HEK293 (cell line): Measurements from ENCODE around the gene TSTD1.
"Not testable (repeated sequence)": the region's sequence is repeated elsewhere in the genome, so short reads cannot be mapped to it uniquely, and the experiment has no call there.

Source experiments
- CTCF ChIA-PET: fragments of 350-600 bp; formaldehyde crosslinking; extraction: SDS; loops from one replicate; lab custom pipeline; 2021; ENCODE audit warnings: antibody characterized with exemption; lab: Yijun Ruan, JAX
- POLR2A ChIA-PET: fragments of 300-600 bp; formaldehyde crosslinking; extraction: SDS; loops from one replicate; lab custom pipeline; 2020; ENCODE audit warnings: antibody characterized with exemption, inconsistent platforms; lab: Yijun Ruan, JAX
- H3K27ac ChIP-seq: fragments of 200-500 bp; sonication (Bioruptor generic); 2 replicates; pipeline ENCODE4 v1.5.1; 2014; ENCODE audit warnings: low read depth, low read length, control low read depth, inconsistent platforms; ENCODE audit errors: extremely low read depth
- H3K36me3 ChIP-seq, 2 experiments: fragments of 200-500 bp in 1 of 2; sonication (Bioruptor generic) in 1 of 2; 1 replicate in 1 of 2; 2 replicates in 1 of 2; pipeline ENCODE4 v1.5.1; 2014 to 2017; ENCODE audit warnings: inconsistent platforms in 2 of 2, low read length in 2 of 2; ENCODE audit not compliant: control insufficient read depth in 2 of 2, insufficient read depth in 1 of 2
- H3K4me1 ChIP-seq: fragments of 200-500 bp; sonication (Bioruptor generic); 2 replicates; pipeline ENCODE4 v1.5.1; 2014; ENCODE audit warnings: mild to moderate bottlenecking, low read length, inconsistent platforms; ENCODE audit not compliant: control insufficient read depth, insufficient read depth
- H3K4me3 ChIP-seq: 2 replicates; pipeline ENCODE4 v1.5.1; 2011; ENCODE audit warnings: low read depth, mild to moderate bottlenecking, control low read depth, low read length, moderate library complexity
- H3K9me3 ChIP-seq: fragments of 200-500 bp; sonication (Bioruptor generic); 2 replicates; pipeline ENCODE4 v1.5.1; 2014; ENCODE audit warnings: low read depth, low read length, inconsistent platforms; ENCODE audit not compliant: control insufficient read depth, insufficient read depth
- ZBTB21 ChIP-seq: fragments of 450-650 bp; formaldehyde crosslinking; IDR thresholded peaks from 2 replicates; pipeline ENCODE4 v1.5.1; 2017; ENCODE audit warnings: missing biosample characterization, missing genetic modification characterization
- ZBTB8A ChIP-seq: fragments of 450-650 bp; formaldehyde crosslinking; IDR thresholded peaks from 2 replicates; pipeline ENCODE4 v1.5.1; 2016; ENCODE audit warnings: missing biosample characterization, missing genetic modification characterization
- ZFP37 ChIP-seq: fragments of 450-650 bp; formaldehyde crosslinking; IDR thresholded peaks from 2 replicates; pipeline ENCODE4 v1.5.1; 2016; ENCODE audit warnings: missing biosample characterization, missing genetic modification characterization
- ZNF140 ChIP-seq: fragments of 450-650 bp; formaldehyde crosslinking; IDR thresholded peaks from 2 replicates; pipeline ENCODE4 v1.5.1; 2016; ENCODE audit warnings: missing biosample characterization, missing genetic modification characterization
- ZNF202 ChIP-seq: fragments of 450-650 bp; formaldehyde crosslinking; IDR thresholded peaks from 2 replicates; pipeline ENCODE4 v1.5.1; 2016; ENCODE audit warnings: missing biosample characterization, missing genetic modification characterization, borderline replicate concordance
- ZNF292 ChIP-seq: fragments of 450-650 bp; formaldehyde crosslinking; IDR thresholded peaks from 2 replicates; pipeline ENCODE4 v1.5.1; 2016; ENCODE audit warnings: low read depth, missing biosample characterization, missing genetic modification characterization, borderline replicate concordance
- ZNF354C ChIP-seq: fragments of 450-650 bp; formaldehyde crosslinking; IDR thresholded peaks from 2 replicates; pipeline ENCODE4 v1.5.1; 2016; ENCODE audit warnings: missing biosample characterization, missing genetic modification characterization, low read depth, borderline replicate concordance
- ZNF394 ChIP-seq: fragments of 450-650 bp; formaldehyde crosslinking; IDR thresholded peaks from 2 replicates; pipeline ENCODE4 v1.5.1; 2016; ENCODE audit warnings: missing biosample characterization, missing genetic modification characterization, mild to moderate bottlenecking, moderate library complexity, borderline replicate concordance
- ZNF426 ChIP-seq: fragments of 450-650 bp; formaldehyde crosslinking; IDR thresholded peaks from 2 replicates; pipeline ENCODE4 v1.5.1; 2017; ENCODE audit warnings: missing biosample characterization, missing genetic modification characterization, mild to moderate bottlenecking, inconsistent platforms, moderate library complexity
- ZNF433 ChIP-seq: fragments of 450-650 bp; formaldehyde crosslinking; IDR thresholded peaks from 2 replicates; pipeline ENCODE4 v1.5.1; 2016; ENCODE audit warnings: missing biosample characterization, missing genetic modification characterization, low read depth
- ZNF555 ChIP-seq: fragments of 450-650 bp; formaldehyde crosslinking; conservative IDR thresholded peaks from 2 replicates; pipeline ENCODE4 v1.5.1; 2017; ENCODE audit warnings: missing biosample characterization, mild to moderate bottlenecking, missing genetic modification characterization, inconsistent platforms
- ZNF558 ChIP-seq: fragments of 450-650 bp; formaldehyde crosslinking; IDR thresholded peaks from 2 replicates; pipeline ENCODE4 v1.5.1; 2016; ENCODE audit warnings: missing biosample characterization, missing genetic modification characterization
- ZNF560 ChIP-seq: fragments of 450-650 bp; formaldehyde crosslinking; IDR thresholded peaks from 2 replicates; pipeline ENCODE4 v1.5.1; 2017; ENCODE audit warnings: missing biosample characterization, missing genetic modification characterization, borderline replicate concordance
- ZNF623 ChIP-seq: fragments of 450-650 bp; formaldehyde crosslinking; IDR thresholded peaks from 2 replicates; pipeline ENCODE4 v1.5.1; 2016; ENCODE audit warnings: missing biosample characterization, missing genetic modification characterization
- ZNF629 ChIP-seq: fragments of 450-650 bp; formaldehyde crosslinking; IDR thresholded peaks from 2 replicates; pipeline ENCODE4 v1.5.1; 2017; ENCODE audit warnings: missing biosample characterization, missing genetic modification characterization
- ZNF654 ChIP-seq: fragments of 450-650 bp; formaldehyde crosslinking; IDR thresholded peaks from 2 replicates; pipeline ENCODE4 v1.5.1; 2016; ENCODE audit warnings: low read depth, missing biosample characterization, missing genetic modification characterization
- ZNF664 ChIP-seq: fragments of 450-650 bp; formaldehyde crosslinking; IDR thresholded peaks from 2 replicates; pipeline ENCODE4 v1.5.1; 2016; ENCODE audit warnings: missing biosample characterization, missing genetic modification characterization
- ZNF791 ChIP-seq: fragments of 450-650 bp; formaldehyde crosslinking; IDR thresholded peaks from 2 replicates; pipeline ENCODE4 v1.5.1; 2016; ENCODE audit warnings: missing biosample characterization, missing genetic modification characterization
- TF ChIP-seq, protein P1 (sequence below): fragments of 450-650 bp; formaldehyde crosslinking; IDR thresholded peaks from 2 replicates; pipeline ENCODE4 v1.5.1; 2016; ENCODE audit warnings: missing biosample characterization, missing genetic modification characterization
- TF ChIP-seq, protein P2 (sequence below): fragments of 450-650 bp; formaldehyde crosslinking; conservative IDR thresholded peaks from 2 replicates; pipeline ENCODE4 v1.5.1; 2016; ENCODE audit warnings: low read depth, missing biosample characterization, missing genetic modification characterization
- TF ChIP-seq, protein P3 (sequence below): fragments of 450-650 bp; formaldehyde crosslinking; conservative IDR thresholded peaks from 2 replicates; pipeline ENCODE4 v1.5.1; 2016; ENCODE audit warnings: low read depth, missing biosample characterization, missing genetic modification characterization

The TSTD1 gene

DNA sequence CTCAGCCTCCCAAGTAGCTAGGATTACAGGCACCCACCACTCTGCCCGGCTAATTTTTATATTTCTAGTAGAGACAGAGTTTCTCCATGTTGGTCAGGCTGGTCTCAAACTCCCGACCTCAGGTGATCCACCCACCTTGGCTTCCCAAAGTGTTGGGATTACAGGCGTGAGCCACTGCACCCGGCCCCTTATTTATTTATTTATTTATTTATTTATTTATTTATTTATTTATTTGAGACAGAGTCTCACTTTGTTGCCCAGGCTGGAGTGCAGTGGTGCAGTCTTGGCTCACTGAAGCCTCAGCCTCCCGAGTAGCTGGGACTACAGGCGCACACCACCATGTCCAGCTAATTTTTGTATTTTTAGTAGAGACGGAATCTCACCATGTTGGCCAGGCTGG lies 26.9 kb upstream of the TSTD1 start:
- H3K4me1 ChIP-seq, H3K9me3 ChIP-seq, H3K4me3 ChIP-seq, H3K27ac ChIP-seq, H3K36me3 ChIP-seq, POLR2A ChIA-PET: not testable (repeated sequence)
- CTCF ChIA-PET, result interaction anchor here (1.0 kb wide), 1 partner anchor 68 kb away, joined by 5 read pairs; no protein-coding TSS in a partner anchor
- peak; percentile 34; the same call in 1 of the 2 replicates for TF ChIP-seq ZNF292 (tag by site-specific recombination)
- TF ChIP-seq ZNF560, result peak; percentile 50; the same call in 1 of the 2 replicates
- peak; percentile 58; the same call in 1 of the 2 replicates for TF ChIP-seq ZNF791 (tag by site-specific recombination)
- TF ChIP-seq ZBTB8A (tag by site-specific recombination), result peak; percentile 50; the same call in 1 of the 2 replicates
- TF ChIP-seq, protein P1, sequence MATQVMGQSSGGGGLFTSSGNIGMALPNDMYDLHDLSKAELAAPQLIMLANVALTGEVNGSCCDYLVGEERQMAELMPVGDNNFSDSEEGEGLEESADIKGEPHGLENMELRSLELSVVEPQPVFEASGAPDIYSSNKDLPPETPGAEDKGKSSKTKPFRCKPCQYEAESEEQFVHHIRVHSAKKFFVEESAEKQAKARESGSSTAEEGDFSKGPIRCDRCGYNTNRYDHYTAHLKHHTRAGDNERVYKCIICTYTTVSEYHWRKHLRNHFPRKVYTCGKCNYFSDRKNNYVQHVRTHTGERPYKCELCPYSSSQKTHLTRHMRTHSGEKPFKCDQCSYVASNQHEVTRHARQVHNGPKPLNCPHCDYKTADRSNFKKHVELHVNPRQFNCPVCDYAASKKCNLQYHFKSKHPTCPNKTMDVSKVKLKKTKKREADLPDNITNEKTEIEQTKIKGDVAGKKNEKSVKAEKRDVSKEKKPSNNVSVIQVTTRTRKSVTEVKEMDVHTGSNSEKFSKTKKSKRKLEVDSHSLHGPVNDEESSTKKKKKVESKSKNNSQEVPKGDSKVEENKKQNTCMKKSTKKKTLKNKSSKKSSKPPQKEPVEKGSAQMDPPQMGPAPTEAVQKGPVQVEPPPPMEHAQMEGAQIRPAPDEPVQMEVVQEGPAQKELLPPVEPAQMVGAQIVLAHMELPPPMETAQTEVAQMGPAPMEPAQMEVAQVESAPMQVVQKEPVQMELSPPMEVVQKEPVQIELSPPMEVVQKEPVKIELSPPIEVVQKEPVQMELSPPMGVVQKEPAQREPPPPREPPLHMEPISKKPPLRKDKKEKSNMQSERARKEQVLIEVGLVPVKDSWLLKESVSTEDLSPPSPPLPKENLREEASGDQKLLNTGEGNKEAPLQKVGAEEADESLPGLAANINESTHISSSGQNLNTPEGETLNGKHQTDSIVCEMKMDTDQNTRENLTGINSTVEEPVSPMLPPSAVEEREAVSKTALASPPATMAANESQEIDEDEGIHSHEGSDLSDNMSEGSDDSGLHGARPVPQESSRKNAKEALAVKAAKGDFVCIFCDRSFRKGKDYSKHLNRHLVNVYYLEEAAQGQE (tag by site-specific recombination), result peak; percentile 51
- TF ChIP-seq ZNF558, result peak; percentile 62
- 0 out of 2 replicates have a peak, but pooled peaks have one; percentile 61 for TF ChIP-seq ZFP37 (tag by site-specific recombination)
- 0 out of 2 replicates have a peak, but pooled peaks have one; percentile 14 for TF ChIP-seq ZNF202
- peak; percentile 80 for TF ChIP-seq ZNF426 (tag by site-specific recombination)
- peak; percentile 51; the same call in 1 of the 2 replicates for TF ChIP-seq ZBTB21 (tag by site-specific recombination)
- peak; percentile 80 for TF ChIP-seq ZNF664 (tag by site-specific recombination)
- TF ChIP-seq ZNF140 (tag by site-specific recombination), result peak; percentile 67; the same call in 1 of the 2 replicates
- TF ChIP-seq ZNF394 (tag by site-specific recombination), result peak; percentile 93
- TF ChIP-seq ZNF654 (tag by site-specific recombination), result peak; percentile 28; the same call in 1 of the 2 replicates
- peak; percentile 51; the same call in 1 of the 2 replicates for TF ChIP-seq ZNF354C (tag by site-specific recombination)
- TF ChIP-seq, protein P2, sequence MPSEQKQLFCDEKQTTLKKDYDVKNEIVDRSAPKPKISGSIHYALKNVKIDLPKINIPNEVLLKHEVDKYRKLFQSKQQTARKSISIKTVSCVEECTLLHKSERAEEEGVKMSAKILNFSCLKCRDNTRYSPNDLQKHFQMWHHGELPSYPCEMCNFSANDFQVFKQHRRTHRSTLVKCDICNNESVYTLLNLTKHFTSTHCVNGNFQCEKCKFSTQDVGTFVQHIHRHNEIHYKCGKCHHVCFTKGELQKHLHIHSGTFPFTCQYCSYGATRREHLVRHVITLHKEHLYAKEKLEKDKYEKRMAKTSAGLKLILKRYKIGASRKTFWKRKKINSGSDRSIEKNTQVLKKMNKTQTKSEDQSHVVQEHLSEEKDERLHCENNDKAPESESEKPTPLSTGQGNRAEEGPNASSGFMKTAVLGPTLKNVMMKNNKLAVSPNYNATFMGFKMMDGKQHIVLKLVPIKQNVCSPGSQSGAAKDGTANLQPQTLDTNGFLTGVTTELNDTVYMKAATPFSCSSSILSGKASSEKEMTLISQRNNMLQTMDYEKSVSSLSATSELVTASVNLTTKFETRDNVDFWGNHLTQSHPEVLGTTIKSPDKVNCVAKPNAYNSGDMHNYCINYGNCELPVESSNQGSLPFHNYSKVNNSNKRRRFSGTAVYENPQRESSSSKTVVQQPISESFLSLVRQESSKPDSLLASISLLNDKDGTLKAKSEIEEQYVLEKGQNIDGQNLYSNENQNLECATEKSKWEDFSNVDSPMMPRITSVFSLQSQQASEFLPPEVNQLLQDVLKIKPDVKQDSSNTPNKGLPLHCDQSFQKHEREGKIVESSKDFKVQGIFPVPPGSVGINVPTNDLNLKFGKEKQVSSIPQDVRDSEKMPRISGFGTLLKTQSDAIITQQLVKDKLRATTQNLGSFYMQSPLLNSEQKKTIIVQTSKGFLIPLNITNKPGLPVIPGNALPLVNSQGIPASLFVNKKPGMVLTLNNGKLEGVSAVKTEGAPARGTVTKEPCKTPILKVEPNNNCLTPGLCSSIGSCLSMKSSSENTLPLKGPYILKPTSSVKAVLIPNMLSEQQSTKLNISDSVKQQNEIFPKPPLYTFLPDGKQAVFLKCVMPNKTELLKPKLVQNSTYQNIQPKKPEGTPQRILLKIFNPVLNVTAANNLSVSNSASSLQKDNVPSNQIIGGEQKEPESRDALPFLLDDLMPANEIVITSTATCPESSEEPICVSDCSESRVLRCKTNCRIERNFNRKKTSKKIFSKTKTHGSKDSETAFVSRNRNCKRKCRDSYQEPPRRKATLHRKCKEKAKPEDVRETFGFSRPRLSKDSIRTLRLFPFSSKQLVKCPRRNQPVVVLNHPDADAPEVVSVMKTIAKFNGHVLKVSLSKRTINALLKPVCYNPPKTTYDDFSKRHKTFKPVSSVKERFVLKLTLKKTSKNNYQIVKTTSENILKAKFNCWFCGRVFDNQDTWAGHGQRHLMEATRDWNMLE, result peak; percentile 83
- TF ChIP-seq ZNF629 (tag by site-specific recombination), result 0 out of 2 replicates have a peak, but pooled peaks have one; percentile 30
- peak; percentile 74 for TF ChIP-seq ZNF555 (tag by site-specific recombination)
- TF ChIP-seq, protein P3, sequence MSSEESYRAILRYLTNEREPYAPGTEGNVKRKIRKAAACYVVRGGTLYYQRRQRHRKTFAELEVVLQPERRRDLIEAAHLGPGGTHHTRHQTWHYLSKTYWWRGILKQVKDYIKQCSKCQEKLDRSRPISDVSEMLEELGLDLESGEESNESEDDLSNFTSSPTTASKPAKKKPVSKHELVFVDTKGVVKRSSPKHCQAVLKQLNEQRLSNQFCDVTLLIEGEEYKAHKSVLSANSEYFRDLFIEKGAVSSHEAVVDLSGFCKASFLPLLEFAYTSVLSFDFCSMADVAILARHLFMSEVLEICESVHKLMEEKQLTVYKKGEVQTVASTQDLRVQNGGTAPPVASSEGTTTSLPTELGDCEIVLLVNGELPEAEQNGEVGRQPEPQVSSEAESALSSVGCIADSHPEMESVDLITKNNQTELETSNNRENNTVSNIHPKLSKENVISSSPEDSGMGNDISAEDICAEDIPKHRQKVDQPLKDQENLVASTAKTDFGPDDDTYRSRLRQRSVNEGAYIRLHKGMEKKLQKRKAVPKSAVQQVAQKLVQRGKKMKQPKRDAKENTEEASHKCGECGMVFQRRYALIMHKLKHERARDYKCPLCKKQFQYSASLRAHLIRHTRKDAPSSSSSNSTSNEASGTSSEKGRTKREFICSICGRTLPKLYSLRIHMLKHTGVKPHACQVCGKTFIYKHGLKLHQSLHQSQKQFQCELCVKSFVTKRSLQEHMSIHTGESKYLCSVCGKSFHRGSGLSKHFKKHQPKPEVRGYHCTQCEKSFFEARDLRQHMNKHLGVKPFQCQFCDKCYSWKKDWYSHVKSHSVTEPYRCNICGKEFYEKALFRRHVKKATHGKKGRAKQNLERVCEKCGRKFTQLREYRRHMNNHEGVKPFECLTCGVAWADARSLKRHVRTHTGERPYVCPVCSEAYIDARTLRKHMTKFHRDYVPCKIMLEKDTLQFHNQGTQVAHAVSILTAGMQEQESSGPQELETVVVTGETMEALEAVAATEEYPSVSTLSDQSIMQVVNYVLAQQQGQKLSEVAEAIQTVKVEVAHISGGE, result peak; percentile 69
- TF ChIP-seq ZNF623 (tag by site-specific recombination), result peak; percentile 77
- TF ChIP-seq ZNF433 (tag by site-specific recombination), result peak; percentile 8; the same call in 1 of the 2 replicates

DNA sequence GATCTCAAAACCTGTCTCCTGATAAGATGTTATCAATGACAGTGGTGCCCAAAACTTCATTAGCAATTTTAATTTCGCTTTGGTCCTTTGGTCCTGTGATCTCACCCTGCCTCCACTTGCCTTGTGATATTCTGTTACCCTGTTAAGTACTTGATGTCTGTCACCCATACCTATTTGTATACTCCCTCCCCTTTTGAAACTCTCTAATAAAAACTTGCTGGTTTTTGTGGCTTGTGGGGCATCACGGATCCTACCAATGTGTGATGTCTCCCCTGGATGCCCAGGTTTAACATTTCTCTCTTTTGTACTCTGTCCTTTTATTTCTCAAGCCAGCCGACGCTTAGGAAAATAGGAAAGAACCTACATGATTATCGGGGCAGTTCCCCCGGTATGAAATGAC lies 25.2 kb upstream of the TSTD1 start:
- H3K4me3 ChIP-seq, H3K9me3 ChIP-seq, H3K4me1 ChIP-seq, H3K36me3 ChIP-seq, CTCF ChIA-PET, H3K27ac ChIP-seq, POLR2A ChIA-PET: not testable (repeated sequence)
